ENCODE results near the gene CYLC1.

- TF ChIP-seq, protein P1, sequence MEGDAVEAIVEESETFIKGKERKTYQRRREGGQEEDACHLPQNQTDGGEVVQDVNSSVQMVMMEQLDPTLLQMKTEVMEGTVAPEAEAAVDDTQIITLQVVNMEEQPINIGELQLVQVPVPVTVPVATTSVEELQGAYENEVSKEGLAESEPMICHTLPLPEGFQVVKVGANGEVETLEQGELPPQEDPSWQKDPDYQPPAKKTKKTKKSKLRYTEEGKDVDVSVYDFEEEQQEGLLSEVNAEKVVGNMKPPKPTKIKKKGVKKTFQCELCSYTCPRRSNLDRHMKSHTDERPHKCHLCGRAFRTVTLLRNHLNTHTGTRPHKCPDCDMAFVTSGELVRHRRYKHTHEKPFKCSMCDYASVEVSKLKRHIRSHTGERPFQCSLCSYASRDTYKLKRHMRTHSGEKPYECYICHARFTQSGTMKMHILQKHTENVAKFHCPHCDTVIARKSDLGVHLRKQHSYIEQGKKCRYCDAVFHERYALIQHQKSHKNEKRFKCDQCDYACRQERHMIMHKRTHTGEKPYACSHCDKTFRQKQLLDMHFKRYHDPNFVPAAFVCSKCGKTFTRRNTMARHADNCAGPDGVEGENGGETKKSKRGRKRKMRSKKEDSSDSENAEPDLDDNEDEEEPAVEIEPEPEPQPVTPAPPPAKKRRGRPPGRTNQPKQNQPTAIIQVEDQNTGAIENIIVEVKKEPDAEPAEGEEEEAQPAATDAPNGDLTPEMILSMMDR (conservative IDR thresholded peaks at IDR 0.05; ENCODE audit: low read length) = no peak
- no peak for TF ChIP-seq EZH2phosphoT487 (IDR thresholded peaks at IDR 0.05; ENCODE audit: borderline replicate concordance, low read depth, low read length)
These were observed 41.6 kb upstream of the CYLC1 start for GRCh38 chrX:83819304-83819703.

Data from OCI-LY7 (cell line).